Stimulated activated CD4-positive, alpha-beta T cell treated with anti-CD3 and anti-CD28 coated beads, Interleukin-1b, Interleukin-23, amount 100 ng/mL, for 1 hour (primary cell): ENCODE data around the gene CD300E.
"Not testable (repeated sequence)": the region's sequence is repeated elsewhere in the genome, so short reads cannot be mapped to it uniquely, and the experiment has no call there.

Experiments used
- DNase-seq, 2 donors: peaks; one replicate each; pipeline ENCODE4 v3.0.0-alpha.2; 2020; ENCODE audit warnings: low read depth in 2 of 2

The CD300E gene

DNA sequence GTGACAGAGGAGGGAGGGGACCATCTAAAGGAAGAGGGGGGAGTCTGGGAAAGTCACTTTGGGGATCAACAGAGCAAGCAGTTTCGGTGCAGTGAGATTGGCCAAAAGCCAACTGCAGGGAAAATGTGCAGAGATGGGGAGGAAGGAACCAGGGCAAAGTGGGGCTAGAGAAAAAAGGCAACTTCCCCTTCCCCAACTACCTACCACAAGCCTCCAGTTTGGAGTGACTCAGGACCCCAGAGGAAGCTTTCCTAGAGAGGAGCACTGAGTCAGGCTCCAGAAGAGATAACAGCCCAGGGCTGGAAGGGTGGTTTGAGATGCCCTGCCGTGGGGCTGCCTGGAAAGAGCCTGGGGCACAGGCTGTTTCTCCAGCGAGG lies 24.5 kb downstream of the CD300E start:
- no peak for DNase-seq

DNA sequence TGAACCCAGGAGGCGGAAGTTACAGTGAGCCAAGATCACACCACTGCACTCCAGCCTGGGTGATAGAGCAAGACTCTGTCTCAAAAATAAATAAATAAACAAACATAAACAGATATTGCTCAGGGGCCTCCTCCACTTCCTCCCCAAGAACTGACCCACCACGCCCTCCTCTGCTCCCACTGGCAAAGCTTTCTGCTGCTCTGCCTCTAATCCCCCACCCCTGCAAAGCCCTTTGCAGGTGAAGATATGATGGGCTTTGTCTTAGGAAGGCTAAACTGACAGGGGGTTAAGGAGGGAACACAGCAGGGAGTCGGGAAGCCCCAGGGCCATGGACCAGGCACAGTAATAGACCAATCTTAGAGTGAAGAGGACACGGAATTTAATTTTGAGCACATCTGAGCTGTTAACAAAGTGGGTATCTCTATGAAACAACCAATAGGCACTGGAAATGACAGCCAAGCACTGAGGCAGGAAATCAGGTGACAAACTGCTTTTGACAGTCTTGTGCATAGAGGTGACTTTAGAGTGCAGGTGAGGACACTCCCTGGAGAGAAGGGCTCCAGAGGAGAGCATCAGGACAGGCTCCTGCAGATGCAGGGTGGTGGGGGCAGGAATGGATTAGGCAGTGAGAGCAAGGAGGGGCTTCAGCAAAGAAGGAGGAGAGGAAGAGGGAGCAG lies 25.1 kb downstream of the CD300E start:
- DNase-seq = no peak

DNA sequence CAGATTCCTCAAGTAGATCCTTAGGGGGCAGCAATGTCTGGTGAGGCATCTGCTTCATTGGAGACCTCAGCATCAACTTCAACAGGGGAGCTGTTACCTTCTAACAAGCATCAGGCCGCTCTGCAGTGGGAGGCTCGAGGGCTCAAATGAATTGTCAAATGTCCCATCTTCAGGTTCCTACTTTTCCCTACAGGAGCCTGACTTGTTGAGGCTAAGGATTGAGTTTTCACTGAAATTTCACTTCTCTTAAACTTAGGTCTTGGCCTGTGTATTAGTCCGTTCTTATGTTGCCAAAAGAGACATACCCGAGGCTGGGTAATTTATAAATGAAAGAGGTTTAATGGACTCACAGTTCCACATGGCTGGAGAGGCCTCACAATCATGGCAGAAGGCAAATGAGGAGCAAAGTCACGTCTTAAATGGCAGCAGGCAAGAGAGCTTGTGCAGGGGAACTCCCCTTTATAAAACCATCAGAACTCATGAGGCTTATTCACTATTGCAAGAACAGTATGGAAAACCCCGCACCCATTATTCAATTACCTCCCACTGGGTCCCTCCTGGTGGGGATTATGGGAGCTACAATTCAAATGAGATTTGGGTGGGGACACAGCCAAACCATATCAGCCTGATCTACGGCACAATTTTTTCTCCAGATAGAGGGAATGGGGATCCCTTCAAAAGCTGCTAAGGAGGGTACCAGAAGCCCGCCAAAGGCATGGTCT lies 26.3 kb downstream of the CD300E start:
- DNase-seq = no peak

DNA sequence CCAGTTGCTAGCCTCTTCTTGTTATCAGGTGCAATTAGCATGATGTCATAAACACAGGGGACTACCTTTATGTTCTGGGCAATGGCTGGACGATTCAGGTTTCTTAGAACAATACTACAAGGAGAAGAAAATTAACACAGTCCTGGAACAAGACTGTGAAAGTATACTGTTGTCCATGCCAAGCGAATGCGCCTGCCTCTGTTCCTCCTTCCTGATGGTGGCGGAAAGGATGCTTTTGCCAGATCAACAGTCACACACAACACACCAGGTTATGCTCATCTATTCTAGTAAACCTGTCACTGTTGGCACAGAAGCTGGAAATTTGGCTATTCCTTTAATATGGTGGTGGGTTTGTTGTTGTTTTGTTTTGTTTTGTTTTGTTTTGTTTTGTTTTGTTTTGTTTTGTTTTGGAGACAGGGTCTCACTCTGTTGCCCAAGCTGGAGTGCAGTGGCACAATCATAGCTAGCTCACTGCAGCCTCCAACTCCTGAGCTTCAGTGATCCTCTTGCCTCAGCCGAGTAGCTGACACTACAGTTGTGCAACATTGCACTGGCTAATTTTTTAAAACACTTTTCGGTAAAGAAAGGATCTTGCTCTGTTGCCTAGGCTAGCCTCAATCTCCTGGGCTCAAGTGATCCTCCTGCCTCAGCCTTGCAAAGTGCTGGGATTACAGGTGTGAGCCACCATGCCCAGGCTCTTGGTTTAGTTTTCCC lies 28.3 kb downstream of the CD300E start:
- DNase-seq = no peak

DNA sequence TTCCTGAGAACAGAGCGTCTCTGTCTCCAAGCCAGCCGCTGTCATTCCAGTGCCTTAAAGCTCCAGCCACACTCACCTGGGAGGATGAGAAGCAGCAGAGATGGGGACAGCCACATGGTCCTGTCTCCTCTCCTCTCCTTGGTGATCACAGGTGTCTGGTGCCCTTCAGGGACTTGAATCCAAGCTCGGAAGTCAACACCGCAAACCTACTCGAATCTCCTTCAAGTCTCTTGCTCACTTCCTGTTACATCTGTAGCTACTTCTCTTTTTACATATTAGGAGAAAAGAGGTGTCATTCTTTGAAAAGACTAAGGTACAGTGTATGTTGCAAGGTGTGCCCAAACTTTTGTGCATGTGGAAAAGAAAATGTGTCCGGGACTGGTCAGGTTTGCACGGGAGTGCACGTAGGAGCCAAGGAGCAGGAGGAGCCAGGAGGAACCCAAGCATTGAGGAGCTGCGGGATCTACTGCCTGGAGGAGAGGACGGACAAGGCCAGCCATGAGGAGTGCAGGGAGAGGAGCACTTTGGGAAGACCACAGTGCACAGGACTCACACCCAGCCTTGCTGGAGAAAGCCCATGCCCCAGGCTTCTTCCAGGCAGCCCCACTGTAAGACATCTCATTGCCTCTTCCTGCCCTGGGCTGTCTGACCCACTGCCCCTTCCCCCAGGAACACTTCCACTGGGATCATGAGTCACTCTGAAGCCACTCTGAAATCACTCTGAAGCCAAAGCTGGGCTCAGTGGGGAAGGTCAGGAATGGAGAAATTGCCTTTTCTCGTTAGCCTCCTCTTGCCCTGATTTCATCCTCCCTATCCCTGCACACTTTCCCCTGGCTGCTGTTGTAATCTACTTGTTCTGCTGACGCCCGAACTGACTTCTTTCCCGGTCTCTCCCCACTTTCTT lies 31.2 kb downstream of the CD300E start, which contains the start of gene CD300LD:
Gene CD300LD, minus strand, starts transcription at position 197 of the 904 bp plus-strand sequence. Its CDS starts 81 bp downstream, at position 116.
- no peak for DNase-seq

DNA sequence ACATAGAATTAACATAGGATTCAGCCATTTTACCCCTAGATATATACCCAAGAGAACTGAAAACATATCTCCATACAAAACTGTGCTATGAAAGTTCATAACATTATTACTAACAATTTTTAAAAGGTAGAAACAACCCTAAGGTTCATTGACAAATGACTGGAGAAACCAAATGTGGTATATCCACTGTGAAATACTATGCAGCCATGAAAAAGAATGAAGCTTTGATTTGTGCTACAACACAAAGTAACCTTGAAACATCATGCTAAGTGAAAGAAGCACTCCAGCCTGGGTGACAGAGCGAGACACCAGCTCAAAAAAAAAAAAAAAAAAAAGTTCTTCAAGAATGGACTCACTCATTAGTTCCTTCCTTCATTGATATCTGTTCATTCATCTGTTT lies 32.0 kb downstream of the CD300E start:
- DNase-seq = no peak

DNA sequence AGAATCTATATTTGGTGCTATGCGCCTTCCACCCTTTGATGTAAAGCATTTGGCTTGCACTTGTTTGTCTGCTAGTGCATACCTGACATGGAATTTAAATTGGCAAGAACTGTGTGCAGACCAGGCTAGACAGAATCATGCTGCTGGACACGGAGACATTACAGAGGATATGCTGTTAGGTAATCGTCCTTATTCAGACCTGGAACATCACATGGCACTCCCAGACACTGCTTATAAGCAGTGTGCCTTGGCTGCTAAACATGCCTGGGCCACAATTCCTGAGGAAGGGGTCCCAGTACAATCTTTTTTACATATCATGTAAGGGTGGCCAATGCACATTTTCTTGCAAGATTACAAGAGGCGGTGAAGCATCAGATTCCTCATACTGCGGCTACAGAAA lies 37.8 kb downstream of the CD300E start:
- no peak for DNase-seq

DNA sequence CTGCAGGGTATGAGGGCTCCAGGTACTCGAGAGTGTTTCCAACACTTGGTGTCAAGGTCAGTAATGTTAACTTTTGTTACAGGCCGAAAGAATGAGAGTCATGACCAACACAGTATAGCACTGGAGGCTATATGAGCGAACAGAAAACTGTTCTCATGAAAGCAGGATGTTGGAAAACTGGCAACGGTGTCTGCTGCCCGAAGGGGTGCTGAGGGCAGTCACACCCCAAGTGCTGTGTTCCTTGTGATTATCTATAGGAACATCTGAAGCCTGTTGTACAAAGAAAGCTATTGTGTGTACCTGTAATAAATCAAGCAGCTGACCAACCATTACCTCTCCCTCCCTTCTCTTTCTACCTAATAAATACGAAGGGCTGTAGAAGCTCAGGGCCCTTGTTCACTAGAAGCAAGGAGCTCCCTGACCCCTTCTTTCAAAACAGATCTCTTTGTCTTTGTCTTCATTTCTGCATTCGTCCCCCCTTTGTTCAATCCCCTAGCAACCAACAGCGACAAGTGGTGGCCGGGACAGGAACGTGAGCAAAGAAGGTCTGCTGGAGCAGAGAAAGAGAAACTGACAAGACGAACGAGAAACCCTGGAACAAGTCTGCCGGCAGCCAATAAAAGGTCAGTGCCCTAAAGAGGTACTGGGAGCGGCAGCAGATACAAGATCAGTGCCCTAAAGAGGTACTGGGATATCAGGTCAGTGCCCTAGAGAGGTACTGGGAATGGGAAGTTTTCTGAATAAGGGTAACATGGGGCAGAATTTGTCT lies 39.1 kb downstream of the CD300E start:
- no peak for DNase-seq

DNA sequence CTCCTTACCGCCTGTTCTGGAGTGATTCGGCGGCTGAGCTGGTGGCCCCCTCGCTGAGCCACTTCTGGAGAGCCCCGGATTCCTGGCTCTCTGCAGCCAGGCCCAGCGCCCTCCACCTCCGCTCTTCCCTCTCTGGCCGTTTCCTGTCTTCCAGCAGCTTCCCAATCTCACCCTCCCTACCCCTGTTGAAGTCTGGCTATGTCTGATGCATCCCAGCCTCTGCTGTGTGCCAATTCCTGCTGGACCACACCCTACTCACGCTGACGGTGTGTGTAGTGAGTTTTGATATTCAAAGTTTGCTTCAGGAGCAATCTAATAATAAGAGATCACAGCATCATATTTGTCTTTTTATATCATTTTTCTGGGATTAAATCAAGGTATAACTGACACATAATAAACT lies 40.9 kb downstream of the CD300E start:
- DNase-seq = no peak

DNA sequence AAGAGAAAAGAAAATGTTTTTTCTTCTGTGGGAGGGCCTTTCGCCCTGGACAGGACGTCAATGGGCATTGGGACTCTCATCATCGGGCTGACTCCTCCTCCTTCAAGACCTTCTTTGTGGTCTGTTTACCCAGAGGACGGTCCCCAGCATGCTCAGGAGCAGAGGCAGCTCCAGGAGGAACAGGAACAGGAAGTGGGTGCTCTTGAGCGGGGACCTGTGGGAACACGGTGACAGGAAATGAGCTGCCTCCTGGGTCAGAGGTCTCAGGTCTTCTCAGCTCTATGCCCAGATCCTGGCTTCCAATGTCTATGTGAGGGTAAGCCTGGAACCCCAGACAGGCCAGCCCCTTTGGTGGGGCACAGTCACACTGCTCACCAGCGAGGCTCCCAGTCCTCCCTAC lies 43.6 kb downstream of the CD300E start:
- no peak for DNase-seq

DNA sequence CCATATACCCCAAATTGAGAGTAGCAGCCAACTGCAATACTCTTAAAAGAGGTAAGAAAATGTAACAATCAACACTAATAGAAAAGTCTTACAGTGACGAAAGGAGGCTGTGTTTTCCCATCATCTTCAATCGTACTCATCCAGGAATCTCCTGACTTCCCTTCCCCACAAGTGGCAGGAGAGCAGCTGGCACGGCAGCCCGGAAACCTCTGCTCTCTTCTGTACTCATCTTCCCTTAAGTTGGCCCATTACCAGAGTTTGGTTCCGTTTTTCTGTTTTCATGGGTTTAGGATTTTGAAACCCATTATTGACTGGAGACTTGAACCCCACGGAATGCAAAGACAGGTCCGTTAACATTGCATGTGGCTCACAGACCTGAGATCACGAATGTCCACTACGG lies 44.6 kb downstream of the CD300E start:
- no peak for DNase-seq

DNA sequence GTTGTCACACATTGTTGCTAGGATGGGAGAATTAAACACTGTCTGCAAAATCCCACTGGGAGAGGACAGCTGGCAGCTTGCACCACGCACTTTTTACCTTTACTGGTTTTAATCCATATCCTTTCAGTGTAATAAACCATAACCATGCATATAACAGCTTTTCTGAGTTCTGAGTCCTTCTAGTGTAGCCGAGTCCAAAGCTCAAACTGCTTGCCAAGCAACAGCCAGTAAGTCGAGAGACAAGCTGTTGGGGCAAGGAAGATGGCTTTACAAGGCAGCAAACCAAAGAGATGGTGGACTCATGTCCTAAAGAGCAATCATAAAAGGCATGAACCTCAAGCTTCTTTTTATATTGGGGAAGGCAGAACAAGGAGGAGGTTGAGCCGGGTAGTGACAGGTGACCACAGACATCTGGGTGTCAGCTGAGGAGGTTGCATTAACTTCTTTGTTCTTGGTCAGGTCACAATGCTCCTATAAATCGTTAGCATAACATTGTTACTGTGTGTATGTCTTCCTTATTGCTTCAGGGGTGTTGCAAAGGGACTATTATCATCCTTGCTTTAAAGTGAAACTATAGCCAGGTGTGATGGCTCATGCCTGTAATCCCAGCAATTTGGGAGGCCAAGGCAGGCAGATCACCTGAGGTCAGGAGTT lies 48.9 kb downstream of the CD300E start:
- no peak for DNase-seq

DNA sequence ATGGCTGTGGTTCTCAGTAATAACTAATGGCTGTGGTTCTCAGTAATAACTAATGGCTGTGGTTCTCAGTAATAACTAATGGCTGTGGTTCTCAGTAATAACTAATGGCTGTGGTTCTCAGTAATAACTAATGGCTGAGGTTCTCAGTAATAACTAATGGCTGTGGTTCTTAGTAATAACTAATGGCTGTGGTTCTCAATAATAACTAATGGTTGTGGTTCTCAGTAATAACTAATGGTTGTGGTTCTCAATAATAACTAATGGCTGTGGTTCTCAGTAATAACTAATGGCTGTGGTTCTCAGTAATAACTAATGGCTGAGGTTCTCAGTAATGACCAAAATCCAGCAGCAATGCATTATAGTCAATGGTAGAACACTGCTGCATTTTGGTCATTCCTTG lies 49.9 kb downstream of the CD300E start:
- DNase-seq = not testable (repeated sequence)

DNA sequence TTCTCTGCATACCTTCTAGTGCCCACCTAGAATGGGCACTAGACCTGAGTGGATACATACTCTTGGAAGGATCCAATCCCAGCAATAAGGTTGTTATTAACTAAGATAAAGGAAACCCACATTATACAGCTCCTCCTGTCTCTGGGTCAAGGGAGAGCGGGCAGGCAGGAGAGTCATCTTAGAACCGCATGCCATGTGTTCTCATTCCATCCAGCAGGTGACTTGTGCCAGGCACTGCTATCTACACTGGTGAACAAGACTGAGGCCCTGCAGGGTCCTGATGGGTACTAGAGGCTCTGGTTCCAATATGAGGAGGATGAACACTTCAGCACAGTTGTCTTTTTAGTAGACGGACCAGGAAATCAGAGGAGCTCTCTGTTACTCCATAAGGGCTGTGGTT lies 50.4 kb downstream of the CD300E start:
- DNase-seq = no peak

DNA sequence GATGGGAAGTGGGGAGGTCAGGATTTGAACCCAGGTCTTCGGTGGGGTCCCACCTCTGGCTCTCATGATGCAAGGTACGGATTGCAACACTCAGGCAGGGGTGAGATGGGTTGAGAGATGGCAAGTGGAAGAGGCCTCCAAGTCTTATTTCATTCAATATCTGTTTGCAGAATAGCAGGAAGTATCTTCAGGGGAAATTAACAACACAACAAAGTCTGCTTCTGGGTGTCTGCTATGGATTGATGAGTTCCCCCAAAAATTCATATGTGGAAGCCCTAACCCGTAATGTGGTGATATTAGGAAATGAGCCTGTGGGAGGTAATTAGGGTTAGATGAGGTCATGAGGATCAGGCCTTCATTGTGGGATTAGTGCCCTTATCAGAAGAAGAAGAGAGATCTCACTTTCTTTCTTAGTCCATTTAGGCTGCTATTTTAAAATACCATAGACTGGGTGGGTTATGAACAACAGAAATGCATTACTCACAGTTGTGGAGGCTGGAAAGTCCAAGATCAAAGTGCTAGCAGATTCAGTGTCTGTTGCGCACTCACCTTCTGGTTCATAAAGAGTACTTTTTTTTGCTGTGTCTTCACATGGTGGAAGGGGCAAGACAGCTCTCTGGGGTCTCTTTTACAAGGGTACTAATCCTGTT lies 51.8 kb downstream of the CD300E start:
- DNase-seq = no peak

DNA sequence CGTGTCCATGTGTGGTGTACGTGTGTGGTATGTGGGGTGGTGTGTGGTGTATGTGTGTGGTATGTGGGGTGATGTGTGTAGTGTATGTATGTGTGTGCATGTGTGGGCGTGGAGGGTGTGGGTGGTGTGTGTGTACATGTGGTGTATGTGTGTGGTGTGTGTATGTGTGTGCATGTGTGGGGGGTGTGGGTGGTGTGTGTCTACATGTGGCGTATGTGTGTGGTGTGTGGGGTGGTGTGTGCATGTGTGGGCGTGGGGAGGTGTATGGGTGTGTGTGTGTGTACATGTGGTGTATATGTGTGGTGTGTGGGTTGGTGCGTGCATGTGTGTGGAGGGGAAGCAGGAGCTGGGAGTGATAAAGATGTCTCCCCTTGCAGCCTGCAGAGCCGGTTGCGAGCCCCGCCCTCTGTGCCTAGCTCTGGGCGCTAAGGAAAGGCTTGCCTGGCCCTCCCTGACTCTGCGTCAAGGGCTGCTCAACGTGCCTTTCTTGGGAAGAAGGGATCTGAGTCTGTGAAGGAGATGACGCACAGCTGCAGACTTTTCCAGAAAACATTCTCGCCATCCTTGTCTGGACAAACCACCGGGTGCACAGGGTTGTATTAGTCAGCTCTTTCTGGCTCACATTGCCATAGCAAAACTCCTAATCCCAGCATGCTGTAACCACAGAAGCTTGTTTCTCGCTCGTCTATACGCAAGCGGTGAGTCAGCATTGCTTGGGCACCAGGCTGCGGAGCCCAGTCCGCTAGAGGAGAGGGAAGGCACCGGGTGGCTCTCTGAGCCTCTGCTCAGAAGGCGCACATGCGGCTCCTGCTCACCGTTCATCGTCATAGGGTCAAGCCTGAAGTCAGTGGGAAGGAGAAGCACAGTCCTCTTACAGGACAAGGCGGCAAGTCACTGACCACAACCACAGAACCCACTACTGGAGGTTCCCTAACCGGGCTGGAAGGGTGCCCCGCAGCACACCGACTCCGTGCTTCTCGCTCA lies 54.2 kb downstream of the CD300E start:
- DNase-seq = no peak

DNA sequence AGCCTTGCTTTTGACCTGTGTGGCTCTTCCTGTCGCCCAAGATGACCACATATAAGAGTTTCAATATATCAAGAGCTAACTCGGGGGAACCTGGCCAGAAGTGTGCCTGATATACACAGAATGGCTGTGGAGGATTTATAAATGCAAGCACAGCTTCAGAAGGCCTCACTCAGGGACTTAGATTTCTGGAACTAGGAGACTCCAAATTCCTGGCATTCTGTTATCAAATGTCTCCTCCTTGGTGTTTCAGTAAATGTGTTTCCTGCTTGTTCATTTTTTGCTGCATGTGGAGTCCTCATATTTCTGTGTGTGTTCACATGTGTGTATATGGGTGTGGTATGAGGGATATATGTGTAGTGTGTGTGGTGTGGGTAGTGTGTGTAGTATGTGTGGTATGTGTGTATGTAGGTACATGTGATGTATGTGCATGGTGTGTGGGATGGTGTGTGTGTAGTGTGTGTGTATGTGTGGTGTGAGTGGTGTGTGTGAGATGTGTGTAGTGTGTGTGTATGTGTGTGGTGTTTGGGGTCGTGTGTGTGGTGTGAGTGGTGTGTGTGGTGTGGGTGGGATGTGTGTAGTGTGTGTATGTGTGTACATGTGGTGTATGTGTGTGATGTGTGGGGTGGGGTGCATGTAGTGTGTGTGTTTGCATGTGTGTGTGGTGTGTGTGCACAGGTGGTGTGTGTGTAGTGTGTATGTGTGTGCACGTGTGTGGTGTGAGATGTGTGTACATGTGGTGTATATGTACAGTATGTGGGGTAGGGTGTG lies 55.2 kb downstream of the CD300E start:
- no peak for DNase-seq

DNA sequence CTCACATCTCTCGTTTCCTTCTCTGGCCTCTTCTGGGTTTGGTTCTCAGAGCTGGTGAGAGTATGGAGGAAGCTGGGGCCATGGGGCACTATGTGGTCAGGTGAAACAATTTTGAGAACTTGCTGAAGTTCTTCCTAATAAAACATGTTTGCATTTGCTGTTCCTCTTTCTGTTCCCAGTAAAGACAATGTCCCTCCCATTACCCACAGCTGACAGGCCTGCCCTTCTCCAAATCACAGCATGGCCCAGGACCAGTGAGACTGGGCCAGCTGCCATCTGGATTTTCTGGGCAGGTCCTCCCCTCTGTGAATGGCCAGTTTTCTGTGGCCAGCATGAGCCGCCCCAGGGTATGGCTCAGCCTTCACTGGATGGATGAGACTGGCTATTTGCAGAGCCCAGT lies 56.1 kb downstream of the CD300E start, which contains the start of gene CD300H:
Gene CD300H, minus strand, starts transcription at position 113 of the 400 bp plus-strand sequence.
- DNase-seq = no peak
